Osteocyte (in vitro differentiated cells): ENCODE results near the gene NOL9. TPM values are rescaled to one million over a fixed set of nuclear protein-coding genes. Genes with fewer than 3 reads are reported as not detected.

ENCODE experiments used
- DNase-seq: peaks from one replicate; pipeline ENCODE4 v3.0.0; 2021; ENCODE audit warnings: mixed read lengths; ENCODE audit not compliant: unreplicated experiment; ENCODE audit errors: extremely low spot score
- H3K27ac Mint-ChIP-seq: one replicate; pipeline ENCODE4 v1.8.0; 2021; ENCODE audit warnings: mild to moderate bottlenecking, mixed read lengths; ENCODE audit not compliant: unreplicated experiment
- H3K27me3 Mint-ChIP-seq: one replicate; pipeline ENCODE4 v1.8.0; 2021; ENCODE audit warnings: mixed read lengths; ENCODE audit not compliant: unreplicated experiment
- H3K36me3 Mint-ChIP-seq: one replicate; pipeline ENCODE4 v1.8.0; 2021; ENCODE audit warnings: mixed read lengths; ENCODE audit not compliant: unreplicated experiment
- H3K4me1 Mint-ChIP-seq: one replicate; pipeline ENCODE4 v1.8.0; 2021; ENCODE audit warnings: mixed read lengths; ENCODE audit not compliant: unreplicated experiment
- H3K4me3 Mint-ChIP-seq: one replicate; pipeline ENCODE4 v1.8.0; 2021; ENCODE audit warnings: mild to moderate bottlenecking, moderate library complexity, mixed read lengths; ENCODE audit not compliant: unreplicated experiment
- H3K9me3 Mint-ChIP-seq: one replicate; pipeline ENCODE4 v1.8.0; 2021; ENCODE audit warnings: mixed read lengths; ENCODE audit not compliant: unreplicated experiment
- total RNA-seq: library from RNA; stranded (reverse); gene quantifications from 2 replicates; pipeline ENCODE4 v1.2.1, GENCODE V29; 2021
- TF ChIP-seq, protein P1 (sequence below): fragments of 200-600 bp; sonication (generic); IDR thresholded peaks from 2 replicates; pipeline ENCODE4 v1.5.0; 2021; ENCODE audit warnings: antibody characterized with exemption, mild to moderate bottlenecking, moderate library complexity

Gene NOL9
- total RNA-seq, 1 donor from 2014 or later = 33.5 TPM

- H3K27ac Mint-ChIP-seq = no peak overlapping the region
- TF ChIP-seq, protein P1, sequence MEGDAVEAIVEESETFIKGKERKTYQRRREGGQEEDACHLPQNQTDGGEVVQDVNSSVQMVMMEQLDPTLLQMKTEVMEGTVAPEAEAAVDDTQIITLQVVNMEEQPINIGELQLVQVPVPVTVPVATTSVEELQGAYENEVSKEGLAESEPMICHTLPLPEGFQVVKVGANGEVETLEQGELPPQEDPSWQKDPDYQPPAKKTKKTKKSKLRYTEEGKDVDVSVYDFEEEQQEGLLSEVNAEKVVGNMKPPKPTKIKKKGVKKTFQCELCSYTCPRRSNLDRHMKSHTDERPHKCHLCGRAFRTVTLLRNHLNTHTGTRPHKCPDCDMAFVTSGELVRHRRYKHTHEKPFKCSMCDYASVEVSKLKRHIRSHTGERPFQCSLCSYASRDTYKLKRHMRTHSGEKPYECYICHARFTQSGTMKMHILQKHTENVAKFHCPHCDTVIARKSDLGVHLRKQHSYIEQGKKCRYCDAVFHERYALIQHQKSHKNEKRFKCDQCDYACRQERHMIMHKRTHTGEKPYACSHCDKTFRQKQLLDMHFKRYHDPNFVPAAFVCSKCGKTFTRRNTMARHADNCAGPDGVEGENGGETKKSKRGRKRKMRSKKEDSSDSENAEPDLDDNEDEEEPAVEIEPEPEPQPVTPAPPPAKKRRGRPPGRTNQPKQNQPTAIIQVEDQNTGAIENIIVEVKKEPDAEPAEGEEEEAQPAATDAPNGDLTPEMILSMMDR = no peak
- DNase-seq = no peak
These were observed 34.7 kb upstream of the NOL9 start for GRCh38 chr1:6588893-6589520.

DNA sequence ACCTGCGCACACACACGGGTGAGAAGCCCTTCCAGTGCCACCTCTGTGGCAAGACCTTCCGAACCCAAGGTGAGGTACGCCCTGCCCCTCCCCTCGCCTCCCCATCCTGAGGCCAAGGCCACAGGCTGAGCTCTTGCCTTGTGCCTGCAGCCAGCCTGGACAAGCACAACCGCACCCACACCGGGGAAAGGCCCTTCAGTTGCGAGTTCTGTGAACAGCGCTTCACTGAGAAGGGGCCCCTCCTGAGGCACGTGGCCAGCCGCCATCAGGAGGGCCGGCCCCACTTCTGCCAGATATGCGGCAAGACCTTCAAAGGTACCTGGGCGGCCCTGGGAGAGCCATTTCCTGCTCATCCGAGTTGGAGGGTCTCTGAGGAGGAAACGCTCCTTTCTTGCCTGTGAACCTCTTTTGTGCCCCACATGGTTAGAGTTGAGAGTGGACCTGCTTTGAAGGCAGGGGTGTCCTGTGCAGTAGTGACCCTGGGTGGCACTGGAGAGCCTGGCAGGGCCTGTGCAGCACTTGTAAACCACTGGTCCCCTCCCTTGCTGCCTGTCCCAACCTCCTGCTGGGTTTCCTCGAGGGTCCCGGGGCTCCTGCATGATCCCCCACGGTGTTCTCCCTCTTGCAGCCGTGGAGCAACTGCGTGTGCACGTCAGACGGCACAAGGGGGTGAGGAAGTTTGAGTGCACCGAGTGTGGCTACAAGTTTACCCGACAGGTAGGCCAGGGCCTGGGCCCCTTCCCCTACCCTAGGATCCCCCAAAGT lies 34.0 kb upstream of the NOL9 start:
- TF ChIP-seq, protein P1 = no peak
- Mint-ChIP-seq H3K27ac (no peak overlapping the region), H3K4me3 (no peak overlapping the region), H3K4me1 (peaks cover 3% of the 10 kb centered on the region), H3K27me3 (no peaks in the 10 kb centered on the region), H3K9me3 (no peaks in the 10 kb centered on the region), H3K36me3 (peaks cover 11% of the 10 kb centered on the region)
- DNase-seq = no peak

More at GRCh38 chr1:6588893-6589520, 34.7 kb upstream of the NOL9 start:
- H3K4me3 Mint-ChIP-seq = no peak overlapping the region
- peaks cover 14% of the 10 kb centered on the region for H3K36me3 Mint-ChIP-seq
- H3K9me3 Mint-ChIP-seq = no peaks in the 10 kb centered on the region
- no peaks in the 10 kb centered on the region for H3K27me3 Mint-ChIP-seq
- H3K4me1 Mint-ChIP-seq = peaks cover 3% of the 10 kb centered on the region

DNA sequence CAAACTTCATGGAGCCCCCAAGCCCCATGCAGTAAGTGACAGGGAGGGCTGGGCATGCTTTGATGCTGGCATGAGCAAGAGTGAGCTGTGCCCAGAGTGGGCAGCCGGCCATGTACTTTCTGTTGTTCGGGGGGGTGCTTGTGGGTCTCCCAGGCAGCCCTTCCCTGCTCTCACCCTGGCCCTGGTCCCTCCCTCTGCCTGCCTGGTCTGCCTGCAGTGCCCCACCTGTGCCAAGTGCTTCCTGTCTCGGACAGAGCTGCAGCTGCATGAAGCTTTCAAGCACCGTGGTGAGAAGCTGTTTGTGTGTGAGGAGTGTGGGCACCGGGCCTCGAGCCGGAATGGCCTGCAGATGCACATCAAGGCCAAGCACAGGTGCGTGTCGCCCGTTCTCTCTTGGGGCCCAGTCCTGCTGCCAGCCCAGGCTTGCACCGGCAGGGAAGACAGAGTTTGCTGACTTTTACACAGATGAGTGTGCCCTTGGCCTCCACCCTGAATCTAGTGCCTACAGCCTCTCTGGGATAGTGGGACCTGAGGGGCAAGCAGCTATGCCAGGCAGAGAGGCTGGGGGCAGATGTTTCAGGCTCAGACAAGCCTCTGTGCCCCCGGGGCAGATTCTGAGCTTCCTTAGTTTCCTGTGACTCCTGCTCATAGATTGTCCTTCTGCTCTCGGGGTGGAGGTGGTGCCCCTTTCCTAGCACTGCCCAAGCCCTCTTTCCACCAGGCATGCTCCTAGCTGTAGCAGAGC lies 33.1 kb upstream of the NOL9 start:
- TF ChIP-seq, protein P1 = no peak
- no peak for DNase-seq
- no peak overlapping the region for H3K4me3 Mint-ChIP-seq
- H3K27ac Mint-ChIP-seq = no peak overlapping the region
- H3K27me3 Mint-ChIP-seq = no peaks in the 10 kb centered on the region
- H3K4me1 Mint-ChIP-seq = peaks cover 3% of the 10 kb centered on the region
- peaks cover 12% of the 10 kb centered on the region for H3K36me3 Mint-ChIP-seq
- H3K9me3 Mint-ChIP-seq = no peaks in the 10 kb centered on the region

DNA sequence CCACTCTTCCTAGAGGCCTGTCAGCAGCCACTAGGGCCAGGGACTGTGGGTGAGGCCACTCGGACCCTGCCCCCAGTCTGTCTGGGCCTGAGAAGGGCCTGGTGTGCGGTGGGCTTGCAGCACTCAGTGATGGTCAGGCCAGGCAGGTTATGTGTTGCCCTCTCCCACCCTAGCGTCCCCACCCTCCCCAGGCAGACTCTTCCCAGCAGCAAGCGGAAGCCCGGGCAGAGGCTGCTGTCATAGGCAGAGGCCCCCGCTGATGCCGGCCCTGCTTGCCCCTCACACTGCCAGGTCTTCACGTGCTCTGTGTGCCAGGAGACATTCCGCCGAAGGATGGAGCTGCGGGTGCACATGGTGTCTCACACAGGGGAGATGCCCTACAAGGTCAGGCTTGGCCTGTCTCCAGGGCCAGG lies 32.1 kb upstream of the NOL9 start:
- no peak overlapping the region for H3K4me3 Mint-ChIP-seq
- TF ChIP-seq, protein P1 = no peak
- no peak overlapping the region for H3K27ac Mint-ChIP-seq
- no peaks in the 10 kb centered on the region for H3K27me3 Mint-ChIP-seq
- H3K4me1 Mint-ChIP-seq = peaks cover 9% of the 10 kb centered on the region
- H3K36me3 Mint-ChIP-seq = peaks cover 13% of the 10 kb centered on the region
- no peak for DNase-seq
- H3K9me3 Mint-ChIP-seq = no peaks in the 10 kb centered on the region

DNA sequence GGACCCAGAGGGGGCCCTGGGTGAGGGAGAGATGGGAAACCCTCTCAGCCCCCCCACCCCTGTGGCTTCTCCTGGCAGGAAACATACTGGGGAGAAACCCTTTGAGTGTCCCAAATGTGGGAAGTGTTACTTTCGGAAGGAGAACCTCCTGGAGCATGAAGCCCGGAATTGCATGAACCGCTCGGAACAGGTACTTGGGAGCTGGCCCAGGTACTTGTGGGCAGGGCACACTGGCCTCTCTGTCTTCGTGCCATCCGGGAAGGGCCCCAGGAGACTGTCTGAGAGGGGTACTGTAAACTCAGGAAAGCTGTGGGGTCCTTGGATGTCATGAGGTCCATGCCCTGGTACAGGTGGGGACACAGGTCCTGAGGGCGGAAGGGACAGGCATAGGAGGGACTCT lies 31.5 kb upstream of the NOL9 start:
- no peak for DNase-seq
- Mint-ChIP-seq H3K9me3 (no peaks in the 10 kb centered on the region), H3K4me1 (peaks cover 14% of the 10 kb centered on the region), H3K27me3 (no peaks in the 10 kb centered on the region), H3K4me3 (no peak overlapping the region), H3K36me3 (peaks cover 13% of the 10 kb centered on the region), H3K27ac (no peak overlapping the region)
- TF ChIP-seq, protein P1 = no peak
